Measurements from ENCODE around the gene PARD3B.
"Not testable (repeated sequence)": the region's sequence is repeated elsewhere in the genome, so short reads cannot be mapped to it uniquely, and the experiment has no call there.

PARD3B gene

GRCh38 chr2:204551512-204551863 lies 6.2 kb downstream of the PARD3B start:
- in situ Hi-C loops (cut with HindIII; ENCODE audit: low pct_unique_long_range_greater_than_20kb, low sequenced_read_pairs), result no loop called here
- DNase-seq (ENCODE audit: low read depth in 1 of 2, low spot score in 1 of 2), result no peak
- TF ChIP-seq JUND (IDR thresholded peaks at IDR 0.05; ENCODE audit: low read depth), result no peak

DNA sequence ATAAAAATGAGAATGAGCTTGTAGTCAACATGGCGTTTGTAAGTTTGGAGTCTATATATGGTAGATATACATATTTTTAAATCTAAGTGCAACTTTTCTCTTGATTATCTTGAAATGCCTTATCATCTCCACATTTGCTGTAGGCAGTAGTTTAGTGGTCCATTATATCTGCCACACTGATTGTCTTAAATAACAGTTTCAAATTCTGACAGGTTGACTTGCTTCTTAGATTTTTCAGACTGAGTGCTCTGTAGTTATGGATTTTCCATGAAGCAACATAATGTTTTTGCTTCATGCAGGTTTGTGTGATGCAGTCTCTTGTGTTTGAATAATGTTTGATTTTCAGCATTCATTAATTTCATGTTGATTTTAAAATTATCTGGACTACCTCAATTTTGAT lies 12.3 kb downstream of the PARD3B start:
- in situ Hi-C loops (cut with HindIII; ENCODE audit: low pct_unique_long_range_greater_than_20kb, low sequenced_read_pairs), result no loop called here
- no peak for DNase-seq (ENCODE audit: low read depth in 1 of 2, low spot score in 1 of 2)
- no peak for TF ChIP-seq JUND (IDR thresholded peaks at IDR 0.05; ENCODE audit: low read depth)

DNA sequence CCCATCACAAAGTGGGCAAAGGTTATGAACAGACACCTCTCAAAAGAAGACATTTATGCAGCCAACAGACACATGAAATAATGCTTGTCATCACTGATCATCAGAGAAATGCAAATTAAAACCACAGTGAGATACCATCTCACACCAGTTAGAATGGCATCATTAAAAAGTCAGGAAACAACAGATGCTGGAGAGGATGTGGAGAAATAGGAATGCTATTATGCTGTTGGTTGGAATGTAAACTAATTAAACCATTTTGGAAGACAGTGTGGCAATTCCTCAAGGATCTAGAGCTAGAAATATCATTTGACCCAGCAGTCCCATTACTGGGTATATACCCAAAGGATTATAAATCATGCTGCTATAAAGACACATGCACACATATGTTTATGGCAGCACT lies 14.1 kb downstream of the PARD3B start:
- in situ Hi-C loops (cut with HindIII; ENCODE audit: low pct_unique_long_range_greater_than_20kb, low sequenced_read_pairs); DNase-seq (ENCODE audit: low read depth in 1 of 2, low spot score in 1 of 2): not testable (repeated sequence)

- in situ Hi-C loops (cut with HindIII; ENCODE audit: low pct_unique_long_range_greater_than_20kb, low sequenced_read_pairs), result no loop called here
- no peak for DNase-seq (ENCODE audit: low read depth in 1 of 2, low spot score in 1 of 2)
- TF ChIP-seq JUND (IDR thresholded peaks at IDR 0.05; ENCODE audit: low read depth), result no peak
These were observed 15.6 kb downstream of the PARD3B start for GRCh38 chr2:204560902-204561301.

DNA sequence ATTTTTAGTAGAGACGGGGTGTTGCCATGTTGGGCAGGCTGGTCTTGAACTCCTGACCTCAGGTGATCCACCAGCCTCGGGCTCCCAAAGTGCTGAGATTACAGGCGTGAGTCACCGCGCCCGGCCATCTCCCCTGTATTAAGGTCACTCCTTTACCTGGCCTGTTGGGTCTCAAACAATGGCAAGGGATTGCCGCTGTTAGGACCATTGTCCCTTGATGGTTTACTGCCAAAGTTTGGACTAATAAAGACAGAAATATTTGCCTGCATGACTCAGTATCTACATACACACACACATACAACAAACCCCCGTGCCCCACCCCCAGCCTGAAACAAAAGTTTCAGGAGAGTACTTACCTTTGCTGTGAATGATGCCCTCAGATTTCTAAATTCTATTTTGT lies 16.5 kb downstream of the PARD3B start:
- in situ Hi-C loops (cut with HindIII; ENCODE audit: low pct_unique_long_range_greater_than_20kb, low sequenced_read_pairs), result no loop called here
- DNase-seq (ENCODE audit: low read depth in 1 of 2, low spot score in 1 of 2), result no peak
- TF ChIP-seq JUND (IDR thresholded peaks at IDR 0.05; ENCODE audit: low read depth), result no peak

DNA sequence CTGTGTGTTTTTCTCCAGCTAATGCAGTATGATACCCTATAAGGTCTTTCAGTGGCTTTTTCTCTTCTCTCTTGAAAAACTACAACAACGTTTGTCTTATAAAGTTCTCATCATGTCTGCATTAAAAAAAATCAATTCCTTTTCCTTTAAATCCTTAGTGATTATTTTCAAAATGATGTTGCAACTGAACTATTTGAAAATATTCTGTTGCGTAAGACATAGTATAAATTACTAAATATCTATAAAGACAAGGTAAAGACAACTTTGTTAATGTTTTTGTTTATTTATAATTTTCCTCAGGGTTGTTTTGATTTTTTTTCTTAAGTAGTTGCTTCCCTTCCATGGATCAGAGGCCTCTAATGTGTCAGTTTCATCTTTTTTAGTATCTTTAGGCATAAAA lies 21.2 kb downstream of the PARD3B start:
- in situ Hi-C loops (cut with HindIII; ENCODE audit: low pct_unique_long_range_greater_than_20kb, low sequenced_read_pairs), result no loop called here
- no peak for TF ChIP-seq JUND (IDR thresholded peaks at IDR 0.05; ENCODE audit: low read depth)
- DNase-seq (ENCODE audit: low read depth in 1 of 2, low spot score in 1 of 2), result no peak

- in situ Hi-C loops (cut with HindIII; ENCODE audit: low pct_unique_long_range_greater_than_20kb, low sequenced_read_pairs), result no loop called here
- DNase-seq (ENCODE audit: low read depth in 1 of 2, low spot score in 1 of 2), result no peak
- TF ChIP-seq JUND (IDR thresholded peaks at IDR 0.05; ENCODE audit: low read depth), result no peak
These were observed 25.1 kb downstream of the PARD3B start for GRCh38 chr2:204570421-204570820.

- no peak for DNase-seq (ENCODE audit: low read depth in 1 of 2, low spot score in 1 of 2)
- TF ChIP-seq JUND (IDR thresholded peaks at IDR 0.05; ENCODE audit: low read depth), result no peak
- in situ Hi-C loops (cut with HindIII; ENCODE audit: low pct_unique_long_range_greater_than_20kb, low sequenced_read_pairs), result no loop called here
These were observed 25.8 kb downstream of the PARD3B start for GRCh38 chr2:204571041-204571440.

DNA sequence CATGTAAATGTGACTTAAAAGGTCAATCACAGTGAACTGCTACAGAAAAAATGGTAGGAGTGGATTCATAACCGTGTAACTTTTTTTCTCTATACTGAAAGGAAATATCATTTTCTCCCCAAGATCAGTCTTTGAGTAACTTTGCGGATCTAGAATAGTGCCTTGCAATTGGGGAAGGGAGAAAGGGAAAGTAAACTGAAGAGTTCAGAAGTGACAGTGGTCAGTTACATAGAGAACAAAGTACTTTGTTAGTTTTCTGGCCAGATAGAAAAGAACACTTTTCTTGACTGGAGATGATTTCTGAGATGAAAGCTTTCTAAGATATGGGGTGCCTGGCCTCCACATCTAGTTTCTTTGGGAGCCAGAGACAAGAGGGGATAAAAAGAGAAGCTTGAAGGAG lies 26.6 kb downstream of the PARD3B start:
- in situ Hi-C loops (cut with HindIII; ENCODE audit: low pct_unique_long_range_greater_than_20kb, low sequenced_read_pairs), result no loop called here

DNA sequence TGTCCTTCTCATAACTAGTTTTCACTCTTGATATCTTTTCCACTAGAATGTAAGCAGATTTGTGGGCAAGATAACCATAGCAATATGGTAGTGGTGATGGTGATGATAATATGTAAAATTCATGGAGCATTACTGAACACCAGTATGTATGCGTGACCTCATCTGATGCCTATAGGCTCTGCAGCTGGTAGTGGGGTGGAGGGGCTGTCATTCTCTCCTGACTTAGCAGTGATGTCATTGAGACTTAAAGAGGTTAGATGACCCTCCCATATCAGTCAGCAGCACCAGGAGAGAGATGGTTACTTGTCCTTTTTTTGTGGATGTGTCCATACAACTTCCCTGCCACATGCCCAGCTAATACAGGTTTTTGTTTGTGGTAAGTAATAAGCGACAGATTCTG lies 27.9 kb downstream of the PARD3B start:
- in situ Hi-C loops (cut with HindIII; ENCODE audit: low pct_unique_long_range_greater_than_20kb, low sequenced_read_pairs), result no loop called here
- TF ChIP-seq JUND (IDR thresholded peaks at IDR 0.05; ENCODE audit: low read depth), result no peak
- no peak for DNase-seq (ENCODE audit: low read depth in 1 of 2, low spot score in 1 of 2)

More for the DNA sequence above, 26.6 kb downstream of the PARD3B start:
- no peak for DNase-seq (ENCODE audit: low read depth in 1 of 2, low spot score in 1 of 2)
- TF ChIP-seq JUND (IDR thresholded peaks at IDR 0.05; ENCODE audit: low read depth), result no peak

GRCh38 chr2:204574486-204574885 lies 29.2 kb downstream of the PARD3B start:
- DNase-seq (ENCODE audit: low read depth in 1 of 2, low spot score in 1 of 2), result no peak
- in situ Hi-C loops (cut with HindIII; ENCODE audit: low pct_unique_long_range_greater_than_20kb, low sequenced_read_pairs), result no loop called here
- no peak for TF ChIP-seq JUND (IDR thresholded peaks at IDR 0.05; ENCODE audit: low read depth)

GRCh38 chr2:204575463-204575862 lies 30.2 kb downstream of the PARD3B start:
- no peak for TF ChIP-seq JUND (IDR thresholded peaks at IDR 0.05; ENCODE audit: low read depth)
- no peak for DNase-seq (ENCODE audit: low read depth in 1 of 2, low spot score in 1 of 2)
- in situ Hi-C loops (cut with HindIII; ENCODE audit: low pct_unique_long_range_greater_than_20kb, low sequenced_read_pairs), result no loop called here

- in situ Hi-C loops (cut with HindIII; ENCODE audit: low pct_unique_long_range_greater_than_20kb, low sequenced_read_pairs), result no loop called here
- TF ChIP-seq JUND (IDR thresholded peaks at IDR 0.05; ENCODE audit: low read depth), result no peak
These were observed 31.2 kb downstream of the PARD3B start for GRCh38 chr2:204576362-204576979.

GRCh38 chr2:204578928-204579598 lies 33.8 kb downstream of the PARD3B start:
- in situ Hi-C loops (cut with HindIII; ENCODE audit: low pct_unique_long_range_greater_than_20kb, low sequenced_read_pairs), result no loop called here
- no peak for TF ChIP-seq JUND (IDR thresholded peaks at IDR 0.05; ENCODE audit: low read depth)
- no peak for DNase-seq (ENCODE audit: low read depth in 1 of 2, low spot score in 1 of 2)

More at GRCh38 chr2:204576362-204576979, 31.2 kb downstream of the PARD3B start:
- DNase-seq (ENCODE audit: low read depth in 1 of 2, low spot score in 1 of 2), result no peak
